H9 (cell line): Measurements from ENCODE around the gene MOGAT2. TPM values are rescaled to one million over a fixed set of nuclear protein-coding genes. Genes with fewer than 3 reads are reported as not detected.

Source experiments
- DNase-seq: peaks from one replicate; pipeline ENCODE4 v3.0.0-alpha.2; 2017
- H2AFZ ChIP-seq: one replicate; pipeline ENCODE4 v1.6.1; 2013; ENCODE audit warnings: mild to moderate bottlenecking, low read length, control low read depth, moderate library complexity
- H2AK5ac ChIP-seq: 2 replicates; pipeline ENCODE4 v1.6.1; 2013; ENCODE audit warnings: low read length, control low read depth, mixed read lengths; ENCODE audit not compliant: insufficient read length
- H2BK120ac ChIP-seq: one replicate; pipeline ENCODE4 v1.6.1; 2013; ENCODE audit warnings: low read depth, mild to moderate bottlenecking, low read length, control low read depth, inconsistent platforms; ENCODE audit not compliant: poor library complexity, severe bottlenecking
- H2BK12ac ChIP-seq: 2 replicates; pipeline ENCODE4 v1.6.1; 2013; ENCODE audit warnings: low read length, control low read depth, mixed read lengths, low read depth; ENCODE audit not compliant: insufficient read length
- H2BK15ac ChIP-seq: 2 replicates; pipeline ENCODE4 v1.6.1; 2013; ENCODE audit warnings: low read depth, low read length, control low read depth
- H2BK20ac ChIP-seq: one replicate; pipeline ENCODE4 v1.6.1; 2013; ENCODE audit warnings: low read depth, mild to moderate bottlenecking, low read length, control low read depth, inconsistent platforms; ENCODE audit not compliant: poor library complexity, severe bottlenecking
- H2BK5ac ChIP-seq: 2 replicates; pipeline ENCODE4 v1.6.1; 2013; ENCODE audit warnings: low read length, control low read depth, mixed read lengths; ENCODE audit not compliant: insufficient read length
- H3K14ac ChIP-seq: 2 replicates; pipeline ENCODE4 v1.6.1; 2013; ENCODE audit warnings: low read length, control low read depth; ENCODE audit not compliant: insufficient read depth
- H3K18ac ChIP-seq: 2 replicates; pipeline ENCODE4 v1.6.1; 2013; ENCODE audit warnings: low read depth, mild to moderate bottlenecking, mixed read lengths, low read length, control low read depth; ENCODE audit not compliant: insufficient read length
- H3K23ac ChIP-seq: 2 replicates; pipeline ENCODE4 v1.6.1; 2013; ENCODE audit warnings: low read length, control low read depth, mixed read lengths, low read depth; ENCODE audit not compliant: insufficient read length
- H3K23me2 ChIP-seq: 2 replicates; pipeline ENCODE4 v1.6.1; 2013; ENCODE audit warnings: low read depth, mild to moderate bottlenecking, mixed read lengths, low read length, control low read depth; ENCODE audit not compliant: insufficient read length, poor library complexity, severe bottlenecking
- H3K27ac ChIP-seq: 2 replicates; pipeline ENCODE4 v1.5.1; 2013; ENCODE audit warnings: low read length, control low read depth, mixed read lengths, low read depth; ENCODE audit not compliant: insufficient read length
- H3K27me3 ChIP-seq: 2 replicates; pipeline ENCODE4 v1.6.1; 2013; ENCODE audit warnings: low read length, control low read depth, inconsistent platforms; ENCODE audit not compliant: insufficient read depth
- H3K4ac ChIP-seq: 2 replicates; pipeline ENCODE4 v1.6.1; 2013; ENCODE audit warnings: low read depth, mild to moderate bottlenecking, control low read depth, inconsistent platforms, low read length, moderate library complexity
- H3K4me1 ChIP-seq: 2 replicates; pipeline ENCODE4 v1.6.1; 2013; ENCODE audit warnings: low read length, control low read depth, inconsistent platforms; ENCODE audit not compliant: insufficient read depth
- H3K4me2 ChIP-seq: 2 replicates; pipeline ENCODE4 v1.6.1; 2013; ENCODE audit warnings: low read length, control low read depth, mixed read lengths; ENCODE audit not compliant: insufficient read length, insufficient read depth
- H3K56ac ChIP-seq: 2 replicates; pipeline ENCODE4 v1.6.1; 2013; ENCODE audit warnings: low read depth, mild to moderate bottlenecking, mixed read lengths, low read length, control low read depth; ENCODE audit not compliant: insufficient read length
- H3K79me1 ChIP-seq: 2 replicates; pipeline ENCODE4 v1.6.1; 2013; ENCODE audit warnings: low read depth, mild to moderate bottlenecking, moderate library complexity, low read length, control low read depth, inconsistent platforms; ENCODE audit not compliant: insufficient read depth, poor library complexity, severe bottlenecking
- H3K79me2 ChIP-seq: 2 replicates; pipeline ENCODE4 v1.6.1; 2013; ENCODE audit warnings: low read length, control low read depth, inconsistent platforms; ENCODE audit not compliant: insufficient read depth
- H3K9ac ChIP-seq: 2 replicates; pipeline ENCODE4 v1.6.1; 2013; ENCODE audit warnings: low read length, control low read depth, mixed read lengths; ENCODE audit not compliant: insufficient read length; ENCODE audit errors: extremely low read depth
- H3K9me3 ChIP-seq: one replicate; pipeline ENCODE4 v1.6.1; 2013; ENCODE audit warnings: low read depth, low read length, inconsistent platforms; ENCODE audit not compliant: control insufficient read depth
- H3T11ph ChIP-seq: one replicate; pipeline ENCODE4 v1.6.1; 2013; ENCODE audit warnings: mild to moderate bottlenecking, low read length, control low read depth, inconsistent platforms
- H4K20me1 ChIP-seq: one replicate; pipeline ENCODE4 v1.6.1; 2013; ENCODE audit not compliant: control insufficient read depth, insufficient read length, insufficient read depth
- H4K5ac ChIP-seq: 2 replicates; pipeline ENCODE4 v1.6.1; 2013; ENCODE audit warnings: low read depth, mild to moderate bottlenecking, mixed read lengths, low read length, control low read depth; ENCODE audit not compliant: insufficient read length
- H4K8ac ChIP-seq: replicated peaks from 2 replicates; pipeline ENCODE4 v1.6.1; 2013; ENCODE audit warnings: low read length, control low read depth, mixed read lengths, low read depth; ENCODE audit not compliant: insufficient read length
- H4K91ac ChIP-seq: 2 replicates; pipeline ENCODE4 v1.6.1; 2013; ENCODE audit warnings: low read depth, mild to moderate bottlenecking, moderate library complexity, mixed read lengths, low read length, control low read depth; ENCODE audit not compliant: insufficient read length
- H3K27ac Mint-ChIP-seq, 3 experiments: 2 replicates in 2 of 3; 3 replicates in 1 of 3; pipeline ENCODE4 v1.8.0; 2020 to 2021; ENCODE audit warnings: mixed read lengths in 3 of 3, mild to moderate bottlenecking in 1 of 3, moderate library complexity in 1 of 3
- H3K27me3 Mint-ChIP-seq: 2 replicates; pipeline ENCODE4 v1.8.0; 2021; ENCODE audit warnings: low read depth, mild to moderate bottlenecking, moderate library complexity, mixed read lengths
- H3K36me3 Mint-ChIP-seq, 3 experiments: 2 replicates in 2 of 3; 3 replicates in 1 of 3; pipeline ENCODE4 v1.8.0; 2020 to 2021; ENCODE audit warnings: low read depth in 3 of 3, mixed read lengths in 3 of 3; ENCODE audit not compliant: insufficient read depth in 1 of 3
- H3K4me1 Mint-ChIP-seq, 2 experiments: 2 replicates each; pipeline ENCODE4 v1.8.0; 2020; ENCODE audit warnings: mixed read lengths in 2 of 2
- H3K4me3 Mint-ChIP-seq, 2 experiments: 2 replicates in 1 of 2; 3 replicates in 1 of 2; pipeline ENCODE4 v1.8.0; 2020 to 2021; ENCODE audit warnings: mild to moderate bottlenecking in 2 of 2, mixed read lengths in 2 of 2, moderate library complexity in 1 of 2
- H3K9me3 Mint-ChIP-seq, 2 experiments: 2 replicates in 1 of 2; 3 replicates in 1 of 2; pipeline ENCODE4 v1.8.0; 2020; ENCODE audit warnings: mild to moderate bottlenecking in 2 of 2, mixed read lengths in 2 of 2, moderate library complexity in 1 of 2
- CTCF ChIP-seq: fragments of 200-600 bp; sonication (generic); conservative IDR thresholded peaks from 3 replicates; pipeline ENCODE4 v1.8.0; 2021; ENCODE audit warnings: antibody characterized with exemption, mild to moderate bottlenecking
- WGBS: extraction: QIAGEN DNeasy Blood & Tissue Kit; methylation state at CpG from one replicate; pipeline ENCODE4 v1.1.7; 2013; ENCODE audit warnings: missing lambda C conversion rate, low lambda C conversion rate, mixed read lengths; ENCODE audit not compliant: insufficient read length; ENCODE audit errors: extremely low coverage; 5-methylcytosine and 5-hydroxymethylcytosine counted together
- total RNA-seq: library from RNA; stranded (reverse); gene quantifications from 2 replicates; pipeline ENCODE4 v1.2.1, GENCODE V29; 2021

The MOGAT2 gene
- total RNA-seq, 1 experiment from 2014 or later: not detected

- H2BK15ac ChIP-seq: no peak overlapping the region
- no peak overlapping the region; the same call in 1 of the 2 replicates for H3K14ac ChIP-seq
- H3K4me1 ChIP-seq: no peaks in the 10 kb centered on the region
- H2BK120ac ChIP-seq: no peak overlapping the region
- no peak overlapping the region for H3K27ac ChIP-seq
- no peak overlapping the region for H4K8ac ChIP-seq
- no CpG with 5 or more reads among the region's 5 CpGs for WGBS
- no peaks in the 10 kb centered on the region for H3K79me1 ChIP-seq
- H4K5ac ChIP-seq: no peak overlapping the region
- H2AK5ac ChIP-seq: no peak overlapping the region
- no peaks in the 10 kb centered on the region for H3K23me2 ChIP-seq
- Mint-ChIP-seq H3K27me3 (peaks cover 10% of the 10 kb centered on the region), H3K4me3 (no peak overlapping the region), H3K36me3 (no peaks in the 10 kb centered on the region; a peak in 1 of 7 replicates), H3K9me3 (0 out of 5 replicates have a peak, but pooled peaks cover 0 to 3% of the 10 kb centered on the region in 2 experiments), H3K27ac (no peak overlapping the region), H3K4me1 (no peaks in the 10 kb centered on the region; a peak in 1 of 4 replicates)
- H2BK5ac ChIP-seq: no peak overlapping the region
- H3K9ac ChIP-seq: no peak overlapping the region
- no peak overlapping the region for H3K4me2 ChIP-seq
- no peak overlapping the region for H4K91ac ChIP-seq
- H3K79me2 ChIP-seq: no peaks in the 10 kb centered on the region
- TF ChIP-seq CTCF: no peak
- H2AFZ ChIP-seq: no peak overlapping the region
- H3T11ph ChIP-seq: no peak overlapping the region
- no peak overlapping the region for H2BK12ac ChIP-seq
- DNase-seq: no peak
- no peaks in the 10 kb centered on the region for H3K27me3 ChIP-seq
- no peak overlapping the region for H3K23ac ChIP-seq
- H3K18ac ChIP-seq: no peak overlapping the region
- no peak overlapping the region for H3K4ac ChIP-seq
- H2BK20ac ChIP-seq: no peak overlapping the region
- no peak overlapping the region for H3K56ac ChIP-seq
- no peaks in the 10 kb centered on the region for H3K9me3 ChIP-seq
- no peaks in the 10 kb centered on the region for H4K20me1 ChIP-seq
Observed at GRCh38 chr11:75734491-75735180, 17.0 kb downstream of the MOGAT2 start.
